NCI-H2196 (cell line): Measurements from ENCODE around the gene YPEL2.

ENCODE experiments used
- DNase-seq: peaks from one replicate; lab custom pipeline; 2025; ENCODE audit not compliant: unreplicated experiment; lab: John Stamatoyannopoulos, UW

Gene YPEL2

DNA sequence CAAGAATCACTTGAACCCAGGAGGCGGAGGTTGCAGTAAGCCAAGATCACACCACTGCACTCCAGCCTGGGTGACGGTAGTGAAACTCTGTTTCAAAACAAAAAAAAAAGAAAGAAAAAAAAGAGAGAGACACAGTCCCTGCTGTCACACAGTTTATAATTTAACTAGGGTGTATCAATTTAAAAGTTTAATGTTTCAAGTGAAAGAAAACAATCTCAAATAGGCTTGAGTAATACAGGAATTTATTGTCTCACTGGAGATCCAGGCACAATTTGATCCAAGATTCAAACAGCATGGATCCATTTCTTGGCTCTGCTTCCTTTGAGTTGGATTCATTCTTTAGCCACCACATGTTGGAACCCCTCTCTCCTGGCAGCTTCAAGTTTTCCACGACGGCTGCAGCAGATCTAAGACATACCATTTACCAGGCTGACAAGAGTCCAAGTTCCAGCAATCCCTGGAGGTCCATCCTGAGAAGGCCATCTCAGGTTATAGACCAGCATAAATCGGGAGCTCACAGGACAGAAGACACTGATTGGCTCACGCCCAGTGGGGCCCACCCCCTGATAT, 97.5 kb downstream of the YPEL2 start:
- DNase-seq, result no peak

DNA sequence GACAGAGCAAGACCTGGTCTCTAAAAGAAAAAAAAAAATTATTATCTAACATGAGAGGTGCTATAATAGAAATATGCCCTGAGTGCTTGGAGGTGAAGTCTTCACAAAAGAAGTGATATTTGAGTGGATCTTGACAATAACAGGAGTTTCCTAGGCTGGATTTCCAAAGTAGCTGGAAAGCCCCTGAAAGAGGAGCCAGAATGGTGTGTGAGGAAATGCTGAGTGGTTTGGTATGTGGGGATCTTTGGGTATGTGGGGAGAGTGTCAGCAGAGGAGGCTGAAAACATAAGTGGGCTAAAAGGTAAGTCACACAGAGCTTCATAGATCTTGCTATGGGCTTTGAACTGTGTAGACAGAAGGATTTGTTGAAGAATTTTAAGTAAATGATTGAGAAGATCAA, 100.1 kb downstream of the YPEL2 start:
- DNase-seq, result no peak

DNA sequence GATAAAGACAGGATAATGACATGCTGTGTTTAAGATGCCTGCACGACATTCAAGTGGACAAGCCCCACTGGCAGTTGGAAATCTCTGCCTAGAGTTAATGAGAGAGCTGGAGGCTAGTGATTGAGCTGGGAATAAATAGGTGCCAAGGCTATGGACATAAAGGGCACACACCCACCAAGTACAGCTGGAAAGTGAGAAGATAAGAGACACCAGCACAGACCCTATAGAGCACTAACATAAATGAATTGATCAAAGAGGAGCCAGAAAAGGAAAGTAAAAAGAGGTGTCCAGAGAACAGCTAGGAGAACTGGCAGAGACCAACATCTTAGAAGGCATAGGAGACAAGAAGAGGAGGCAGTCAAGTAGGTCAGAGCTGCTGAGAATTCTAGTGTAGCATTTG, 101.2 kb downstream of the YPEL2 start:
- DNase-seq, result no peak

DNA sequence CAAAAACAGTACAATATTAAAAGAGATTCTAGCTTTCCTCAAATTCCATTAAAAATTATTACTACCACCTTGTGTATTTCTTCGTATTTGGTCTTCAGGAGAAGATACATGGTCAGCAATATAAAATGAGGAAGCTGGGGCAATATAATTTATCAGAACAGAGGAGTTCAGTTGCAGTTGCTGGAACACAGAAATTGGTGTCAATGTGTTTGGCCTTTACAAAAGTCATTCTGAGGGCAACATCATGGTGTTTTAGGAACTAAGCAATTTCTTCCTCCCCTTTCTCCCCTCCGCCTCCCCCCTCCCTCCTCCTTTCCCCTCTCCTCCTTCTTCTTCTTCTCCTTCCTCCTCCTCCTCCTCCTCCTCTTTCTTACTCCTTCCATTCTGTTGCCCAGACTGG, 102.1 kb downstream of the YPEL2 start:
- DNase-seq, result no peak

DNA sequence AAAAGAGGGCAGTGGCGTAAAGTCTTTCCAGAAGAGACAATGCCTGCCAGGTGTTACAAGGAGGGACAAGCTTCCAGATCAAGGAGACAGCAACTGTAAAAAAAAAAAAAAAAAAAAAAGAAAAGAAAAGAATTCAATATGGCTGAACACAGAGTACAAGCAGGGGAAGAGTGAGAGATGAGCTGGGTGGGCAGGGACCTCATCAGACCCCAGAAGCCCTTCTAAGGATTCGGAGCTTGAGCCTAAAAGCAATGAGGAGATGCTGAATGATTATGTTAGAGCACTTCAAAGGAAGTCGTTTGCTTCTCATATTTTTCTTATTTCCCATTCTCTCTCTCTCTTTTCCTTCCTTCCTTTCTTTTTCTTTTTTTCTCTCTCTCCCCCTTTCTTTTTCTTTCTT, 103.0 kb downstream of the YPEL2 start:
- DNase-seq, result no peak

DNA sequence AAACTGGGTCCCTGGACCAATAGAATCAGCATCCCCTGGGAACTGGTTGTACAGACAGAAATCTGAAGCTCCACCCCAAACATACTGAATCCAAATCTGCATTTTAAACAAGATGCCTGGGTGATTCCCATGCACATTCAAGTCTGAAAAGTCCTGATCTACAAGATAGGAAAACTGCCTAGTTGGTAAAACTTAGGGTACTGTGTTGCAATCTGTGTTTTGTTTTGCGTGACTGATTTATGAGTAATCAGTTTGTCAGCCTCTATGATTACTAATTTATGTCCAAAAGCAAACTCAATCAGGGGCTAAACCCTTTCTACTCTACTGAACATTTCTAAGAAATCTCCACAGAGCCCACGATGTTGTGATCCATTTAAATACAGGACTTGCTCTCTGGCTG, 103.8 kb downstream of the YPEL2 start:
- DNase-seq, result no peak

DNA sequence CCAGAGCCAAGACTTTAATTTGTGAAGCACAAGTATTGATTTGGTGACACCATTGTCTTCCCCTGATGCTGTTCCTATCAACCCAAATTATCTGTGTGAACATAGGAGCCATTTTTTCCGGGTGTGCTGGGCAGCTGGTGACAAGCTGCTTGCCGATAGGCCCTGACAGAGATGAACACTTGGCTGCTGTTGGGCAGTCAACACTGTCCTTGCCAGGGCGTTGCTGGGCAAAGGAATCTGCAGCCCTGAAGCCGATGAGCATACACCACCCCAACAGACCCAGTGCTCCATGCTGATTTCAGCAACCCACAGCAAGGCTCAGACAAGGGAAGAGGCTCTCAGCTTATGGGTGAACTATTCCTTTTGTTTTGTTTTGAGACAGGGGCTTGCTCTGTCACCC, 105.4 kb downstream of the YPEL2 start:
- no peak for DNase-seq

DNA sequence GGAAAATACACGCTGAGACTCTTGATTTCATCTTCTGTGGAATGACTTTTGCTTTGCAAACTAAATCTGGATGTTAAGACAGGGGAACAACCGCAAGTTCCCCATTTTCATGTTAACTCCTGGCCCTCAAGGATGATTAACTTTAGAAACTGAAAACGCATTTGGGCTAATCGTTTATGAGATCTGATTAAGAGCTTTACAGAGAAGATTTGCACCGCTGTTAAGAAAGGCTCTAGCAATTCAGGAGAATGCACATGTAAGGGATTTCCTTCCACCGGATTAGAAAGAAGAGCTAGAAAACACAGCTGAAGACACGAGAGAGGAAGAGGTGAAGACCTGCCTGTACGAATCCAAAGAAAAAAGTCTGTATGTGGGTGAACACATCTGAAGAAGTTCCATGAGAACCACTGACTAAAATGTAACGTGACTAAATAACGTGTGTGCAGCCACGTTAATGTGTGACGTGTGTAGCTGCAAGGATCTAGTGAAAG, 106.4 kb downstream of the YPEL2 start:
- no peak for DNase-seq

DNA sequence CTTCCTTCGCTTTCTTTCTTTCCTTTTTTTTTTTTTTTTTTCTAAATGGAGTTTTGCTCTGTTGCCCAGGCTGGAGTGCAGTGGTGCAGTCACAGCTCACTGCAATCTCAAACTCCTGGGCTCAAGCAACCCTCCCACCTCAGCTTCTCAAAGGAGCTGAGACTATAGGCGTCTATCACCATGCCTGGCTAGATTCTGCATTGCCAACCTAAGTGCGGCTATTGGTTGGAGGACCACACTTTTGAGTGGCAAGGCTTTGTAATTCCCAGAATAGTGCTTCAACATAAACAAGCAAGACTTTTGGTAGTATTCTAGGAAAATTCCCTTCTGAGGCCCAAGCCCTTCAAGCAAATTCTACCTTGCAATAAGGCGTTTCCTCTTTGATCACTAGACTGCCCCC, 107.8 kb downstream of the YPEL2 start:
- no peak for DNase-seq

DNA sequence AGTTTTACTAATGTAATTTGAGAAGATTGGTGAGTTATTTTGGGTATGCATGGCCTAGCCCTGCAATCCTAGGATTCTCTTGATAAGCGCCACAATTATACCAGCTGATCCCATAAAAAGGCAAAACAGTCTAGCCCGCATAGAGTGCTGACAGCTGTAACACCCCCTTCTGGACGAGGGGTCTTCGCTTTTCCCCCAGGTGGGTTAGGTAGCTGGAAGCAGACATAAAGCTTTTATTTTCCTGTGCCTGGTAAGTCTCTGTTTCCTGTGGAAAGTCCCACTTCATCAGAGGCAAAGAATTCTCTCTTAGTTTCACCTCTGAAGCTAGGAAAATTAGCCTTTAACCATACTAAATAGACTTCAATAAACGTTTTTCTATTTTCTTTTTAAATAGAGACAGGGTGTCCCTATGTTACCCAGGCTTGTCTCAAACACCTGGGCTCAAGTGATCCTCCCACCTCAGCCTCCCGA, 108.3 kb downstream of the YPEL2 start:
- DNase-seq, result no peak

DNA sequence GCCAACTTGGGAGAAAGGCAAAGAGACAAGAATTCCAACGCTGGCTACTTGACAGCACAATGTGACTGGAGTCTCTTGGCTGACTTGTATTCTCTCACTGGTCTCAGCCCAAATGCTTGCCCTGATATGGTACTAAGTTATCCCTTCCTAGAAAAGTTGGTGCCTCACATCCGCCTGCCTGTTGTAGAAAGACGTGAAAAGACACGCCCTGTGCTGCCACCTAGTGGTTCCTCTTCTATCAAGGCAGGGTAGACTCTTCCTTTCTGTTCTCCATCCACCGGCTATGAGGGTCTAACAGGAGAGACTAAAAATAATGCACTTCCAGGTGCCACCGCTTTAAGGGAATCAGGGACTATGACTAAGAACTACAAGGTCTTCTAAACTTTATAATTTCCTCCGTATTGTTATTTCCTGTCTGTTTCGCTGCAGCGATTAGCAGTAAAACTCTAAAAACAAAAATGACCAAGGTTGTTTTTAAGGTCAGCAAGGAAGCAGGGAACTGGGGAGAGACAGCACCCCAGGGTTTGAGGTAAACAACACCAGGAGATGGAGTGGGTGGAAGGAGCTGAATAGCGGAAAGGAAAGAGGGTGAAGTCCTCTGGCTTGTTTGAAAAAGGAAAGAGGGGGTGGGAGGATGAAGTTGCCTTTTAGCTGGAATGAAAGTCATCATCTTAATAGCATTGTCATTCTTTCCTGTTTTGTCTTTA, 109.5 kb downstream of the YPEL2 start:
- peak; percentile 86 for DNase-seq

DNA sequence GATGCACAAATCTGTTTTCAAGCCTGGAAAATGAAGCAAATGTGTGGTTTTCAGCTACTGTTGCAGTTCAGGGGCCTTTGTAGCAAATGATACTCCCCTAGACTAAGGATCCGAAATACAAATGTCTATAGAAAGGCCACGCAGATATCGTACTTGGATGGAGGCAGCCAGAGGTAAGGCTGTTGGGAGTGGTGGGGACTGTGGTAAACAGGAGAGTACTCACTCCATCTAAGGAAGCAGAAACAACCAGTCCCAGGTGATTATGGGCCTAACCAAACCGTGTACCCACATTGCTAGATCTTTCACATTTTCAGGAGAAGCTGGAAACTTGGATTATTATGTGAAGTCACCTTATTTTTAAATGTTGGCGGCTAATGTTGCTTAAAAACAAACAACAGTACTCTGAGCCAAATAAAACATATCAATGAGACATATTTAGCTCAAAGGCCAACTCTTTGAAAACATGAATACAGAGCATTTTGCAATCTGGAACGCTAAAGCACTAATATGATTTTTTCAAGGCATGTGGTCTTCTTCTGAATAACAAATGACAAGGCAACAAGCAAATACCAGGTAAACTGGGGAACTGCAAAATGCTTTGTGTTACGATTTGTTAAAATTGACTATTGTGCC, 110.1 kb downstream of the YPEL2 start:
- no peak for DNase-seq

DNA sequence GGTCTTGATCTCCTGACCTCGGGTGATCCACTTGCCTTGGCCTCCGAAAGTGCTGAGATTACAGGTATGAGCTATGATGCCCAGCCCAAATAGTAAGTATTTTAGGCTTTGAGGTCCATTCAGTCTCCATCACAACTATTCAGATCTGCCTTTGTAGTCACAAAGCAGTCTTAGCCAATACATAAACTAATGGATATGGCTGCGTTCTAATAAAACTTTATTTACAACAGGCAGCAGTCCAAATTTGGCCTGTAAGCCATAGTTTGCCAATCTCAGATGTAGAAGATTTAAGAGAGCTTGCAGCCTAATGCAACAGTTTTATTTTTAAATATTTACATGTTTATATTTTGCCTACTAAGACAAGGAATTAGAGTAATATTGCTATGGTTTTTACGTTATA, 111.7 kb downstream of the YPEL2 start:
- DNase-seq, result no peak
